ENCODE measurements around the gene PWWP2B. TPM values are rescaled to one million over a fixed set of nuclear protein-coding genes. Genes with fewer than 3 reads are reported as not detected.

PWWP2B gene
- total RNA-seq, 1 donor from 2014 or later: 12.0 TPM

DNA sequence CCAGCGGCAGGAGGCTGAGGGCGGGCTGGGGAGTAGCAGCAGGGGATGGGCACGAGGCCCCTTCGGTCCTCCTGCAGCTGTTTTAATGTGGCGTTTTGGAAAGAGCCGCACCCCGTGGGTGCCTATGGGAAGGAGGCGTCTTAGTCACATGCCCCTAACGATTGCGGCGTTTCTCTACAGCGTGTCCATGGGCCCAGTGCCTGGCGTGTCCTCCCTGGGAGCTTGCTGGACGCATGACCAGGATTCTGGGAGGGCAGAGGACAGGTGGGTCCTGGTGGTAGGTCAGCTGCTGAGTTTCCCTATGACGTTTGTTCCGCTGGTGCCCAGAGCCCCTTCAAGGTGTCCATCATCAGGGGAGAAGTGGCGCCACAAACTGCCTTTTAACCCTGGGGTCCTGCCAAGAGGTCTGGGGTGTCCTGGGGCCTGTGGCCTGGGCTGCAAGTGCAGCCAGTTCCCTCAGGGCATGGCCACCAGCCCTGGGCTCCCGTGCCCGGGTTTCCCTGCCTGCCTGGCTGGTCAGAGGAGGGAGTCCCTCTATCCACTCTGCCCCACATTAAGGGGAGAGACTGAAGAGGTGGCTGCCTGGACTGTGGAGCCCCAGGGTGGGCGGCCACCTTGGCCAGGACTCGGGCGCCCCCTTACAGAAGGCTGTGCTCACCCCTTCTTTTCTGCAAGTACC, 48.7 kb downstream of the PWWP2B start:
- H3K4me2 ChIP-seq (ENCODE audit: low read length): no peak overlapping the region
- H3K36me3 Mint-ChIP-seq (ENCODE audit: low read depth, unreplicated experiment): no peaks in the 10 kb centered on the region
- no peaks in the 10 kb centered on the region for H3K36me3 ChIP-seq (ENCODE audit: insufficient read depth, low read length)
- no peak overlapping the region for H2AFZ ChIP-seq (ENCODE audit: low read depth, low read length)
- no peak overlapping the region for H3K4me3 ChIP-seq (ENCODE audit: insufficient read depth, low read depth, low read length)
- no peaks in the 10 kb centered on the region for H3K79me2 ChIP-seq (ENCODE audit: insufficient read depth, low read length)
- H3K9me3 Mint-ChIP-seq (ENCODE audit: unreplicated experiment): peaks cover 9% of the 10 kb centered on the region
- H3K9me3 ChIP-seq (ENCODE audit: insufficient read depth, low read depth, low read length): peaks cover 4% of the 10 kb centered on the region
- peaks cover 2% of the 10 kb centered on the region for H3K4me1 Mint-ChIP-seq (ENCODE audit: low read depth, unreplicated experiment)
- FAIRE-seq (no peak), DNase-seq (ENCODE audit: low read depth) (no peak)
- no peak overlapping the region for H3K27ac ChIP-seq (ENCODE audit: low read depth, low read length)
- no peaks in the 10 kb centered on the region for H3K27me3 ChIP-seq (ENCODE audit: insufficient read depth, low read length)
- no peaks in the 10 kb centered on the region for H4K20me1 ChIP-seq (ENCODE audit: insufficient read depth, low read length)
- H3K4me1 ChIP-seq (ENCODE audit: insufficient read depth, low read length): peaks cover 17% of the 10 kb centered on the region
- TF ChIP-seq, protein P1, sequence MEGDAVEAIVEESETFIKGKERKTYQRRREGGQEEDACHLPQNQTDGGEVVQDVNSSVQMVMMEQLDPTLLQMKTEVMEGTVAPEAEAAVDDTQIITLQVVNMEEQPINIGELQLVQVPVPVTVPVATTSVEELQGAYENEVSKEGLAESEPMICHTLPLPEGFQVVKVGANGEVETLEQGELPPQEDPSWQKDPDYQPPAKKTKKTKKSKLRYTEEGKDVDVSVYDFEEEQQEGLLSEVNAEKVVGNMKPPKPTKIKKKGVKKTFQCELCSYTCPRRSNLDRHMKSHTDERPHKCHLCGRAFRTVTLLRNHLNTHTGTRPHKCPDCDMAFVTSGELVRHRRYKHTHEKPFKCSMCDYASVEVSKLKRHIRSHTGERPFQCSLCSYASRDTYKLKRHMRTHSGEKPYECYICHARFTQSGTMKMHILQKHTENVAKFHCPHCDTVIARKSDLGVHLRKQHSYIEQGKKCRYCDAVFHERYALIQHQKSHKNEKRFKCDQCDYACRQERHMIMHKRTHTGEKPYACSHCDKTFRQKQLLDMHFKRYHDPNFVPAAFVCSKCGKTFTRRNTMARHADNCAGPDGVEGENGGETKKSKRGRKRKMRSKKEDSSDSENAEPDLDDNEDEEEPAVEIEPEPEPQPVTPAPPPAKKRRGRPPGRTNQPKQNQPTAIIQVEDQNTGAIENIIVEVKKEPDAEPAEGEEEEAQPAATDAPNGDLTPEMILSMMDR (IDR thresholded peaks at IDR 0.05; ENCODE audit: insufficient read depth, low read depth, low read length): no peak
- no peak for TF ChIP-seq EZH2 (IDR thresholded peaks at IDR 0.05; ENCODE audit: insufficient read depth, low read length)
- H3K9ac ChIP-seq (ENCODE audit: low read length): no peak overlapping the region
- no peaks in the 10 kb centered on the region for H3K27me3 Mint-ChIP-seq (ENCODE audit: low read depth, unreplicated experiment)
- no peak overlapping the region for H3K27ac Mint-ChIP-seq (ENCODE audit: unreplicated experiment)
- H3K4me3 Mint-ChIP-seq (ENCODE audit: unreplicated experiment): no peak overlapping the region

DNA sequence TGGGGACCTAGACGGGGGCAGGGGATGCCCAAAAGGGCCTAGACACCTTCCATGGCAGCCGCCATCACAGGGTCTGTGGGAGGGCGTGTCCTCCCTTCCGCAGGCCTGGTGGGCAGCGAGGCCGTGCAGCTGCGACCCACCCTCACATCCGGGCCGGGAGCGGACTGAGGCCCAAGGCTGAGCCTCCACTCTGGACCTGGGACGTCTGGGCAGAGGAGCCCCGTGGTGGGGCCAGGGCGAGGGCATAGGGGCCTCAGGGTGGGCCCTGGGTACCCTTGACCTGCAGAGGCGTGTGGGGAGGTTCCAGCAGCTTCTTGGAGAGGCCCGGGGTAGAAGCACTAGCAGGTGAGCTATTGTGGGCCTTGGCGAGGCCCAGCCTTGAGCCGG, 49.2 kb downstream of the PWWP2B start:
- H3K27ac Mint-ChIP-seq (ENCODE audit: unreplicated experiment): no peak overlapping the region
- H3K9me3 Mint-ChIP-seq (ENCODE audit: unreplicated experiment): peaks cover 9% of the 10 kb centered on the region
- no peak for FAIRE-seq
- H3K4me3 Mint-ChIP-seq (ENCODE audit: unreplicated experiment): no peak overlapping the region
- Histone ChIP-seq H4K20me1 (ENCODE audit: insufficient read depth, low read length) (no peaks in the 10 kb centered on the region), H3K27me3 (ENCODE audit: insufficient read depth, low read length) (no peaks in the 10 kb centered on the region), H3K36me3 (ENCODE audit: insufficient read depth, low read length) (no peaks in the 10 kb centered on the region), H3K9ac (ENCODE audit: low read length) (no peak overlapping the region), H3K27ac (ENCODE audit: low read depth, low read length) (no peak overlapping the region), H3K4me2 (ENCODE audit: low read length) (no peak overlapping the region), H2AFZ (ENCODE audit: low read depth, low read length) (no peak overlapping the region), H3K4me3 (ENCODE audit: insufficient read depth, low read depth, low read length) (no peak overlapping the region), H3K9me3 (ENCODE audit: insufficient read depth, low read depth, low read length) (peaks cover 4% of the 10 kb centered on the region), H3K4me1 (ENCODE audit: insufficient read depth, low read length) (peaks cover 17% of the 10 kb centered on the region), H3K79me2 (ENCODE audit: insufficient read depth, low read length) (no peaks in the 10 kb centered on the region)
- no peak for DNase-seq (ENCODE audit: low read depth)
- H3K27me3 Mint-ChIP-seq (ENCODE audit: low read depth, unreplicated experiment): no peaks in the 10 kb centered on the region
- peaks cover 2% of the 10 kb centered on the region for H3K4me1 Mint-ChIP-seq (ENCODE audit: low read depth, unreplicated experiment)
- TF ChIP-seq, protein P1 (IDR thresholded peaks at IDR 0.05; ENCODE audit: insufficient read depth, low read depth, low read length): no peak
- no peak for TF ChIP-seq EZH2 (IDR thresholded peaks at IDR 0.05; ENCODE audit: insufficient read depth, low read length)
- no peaks in the 10 kb centered on the region for H3K36me3 Mint-ChIP-seq (ENCODE audit: low read depth, unreplicated experiment)
